ENCODE measurements around the gene CCK. TPM values are rescaled to one million over a fixed set of nuclear protein-coding genes. Genes with fewer than 3 reads are reported as not detected.

Gene CCK
- total RNA-seq, 1 experiment from 2014 or later, result not detected

- POLR2A ChIA-PET, result no interaction called here
- H3K9me3 Mint-ChIP-seq (ENCODE audit: unreplicated experiment), result peaks cover 12% of the 10 kb centered on the region
- no peak overlapping the region for H3K27ac Mint-ChIP-seq (ENCODE audit: low read depth, unreplicated experiment)
- no peak for TF ChIP-seq CTCF (IDR thresholded peaks at IDR 0.05; ENCODE audit: unreplicated experiment)
- H3K4me1 Mint-ChIP-seq (ENCODE audit: insufficient read depth, unreplicated experiment), result no peaks in the 10 kb centered on the region
- H3K4me3 Mint-ChIP-seq (ENCODE audit: unreplicated experiment), result no peak overlapping the region
- H3K36me3 Mint-ChIP-seq (ENCODE audit: insufficient read depth, unreplicated experiment), result no peaks in the 10 kb centered on the region
- CTCF ChIA-PET, result no interaction called here
- BruUV-seq (replicated peaks), result no TSS peak
- DNase-seq (ENCODE audit: unreplicated experiment), result no peak
- intact Hi-C loops (cut with micrococcal nuclease), result no loop called here
- peaks cover 6% of the 10 kb centered on the region for H3K27me3 Mint-ChIP-seq (ENCODE audit: insufficient read depth, unreplicated experiment)
Observed at GRCh38 chr3:42275217-42275616, 9.2 kb upstream of the CCK start.

- Mint-ChIP-seq H3K27ac (ENCODE audit: low read depth, unreplicated experiment) (no peak overlapping the region), H3K9me3 (ENCODE audit: unreplicated experiment) (peaks cover 4% of the 10 kb centered on the region), H3K27me3 (ENCODE audit: insufficient read depth, unreplicated experiment) (peaks cover 15% of the 10 kb centered on the region), H3K4me3 (ENCODE audit: unreplicated experiment) (no peak overlapping the region), H3K4me1 (ENCODE audit: insufficient read depth, unreplicated experiment) (no peaks in the 10 kb centered on the region), H3K36me3 (ENCODE audit: insufficient read depth, unreplicated experiment) (no peaks in the 10 kb centered on the region)
- intact Hi-C loops (cut with micrococcal nuclease), result no loop called here
- DNase-seq (ENCODE audit: unreplicated experiment), result no peak
- POLR2A ChIA-PET, result no interaction called here
- CTCF ChIA-PET, result no interaction called here
- BruUV-seq (replicated peaks), result no TSS peak
- no peak for TF ChIP-seq CTCF (IDR thresholded peaks at IDR 0.05; ENCODE audit: unreplicated experiment)
Observed at GRCh38 chr3:42274266-42274665, 8.3 kb upstream of the CCK start.

GRCh38 chr3:42273361-42273760, 7.4 kb upstream of the CCK start:
- intact Hi-C loops (cut with micrococcal nuclease), result no loop called here
- peaks cover 24% of the 10 kb centered on the region for H3K27me3 Mint-ChIP-seq (ENCODE audit: insufficient read depth, unreplicated experiment)
- no peak overlapping the region for H3K4me3 Mint-ChIP-seq (ENCODE audit: unreplicated experiment)
- no peak for DNase-seq (ENCODE audit: unreplicated experiment)
- no TSS peak for BruUV-seq (replicated peaks)
- no peak overlapping the region for H3K27ac Mint-ChIP-seq (ENCODE audit: low read depth, unreplicated experiment)
- ChIA-PET CTCF (interaction anchor here (0.6 to 1.1 kb wide), 2 partner anchors 45 to 117 kb away, joined by 3 read pairs; no protein-coding TSS in a partner anchor), POLR2A (interaction anchor here (0.7 kb wide), 1 partner anchor 170 kb away, joined by 3 read pairs; no protein-coding TSS in a partner anchor)
- no peaks in the 10 kb centered on the region for H3K36me3 Mint-ChIP-seq (ENCODE audit: insufficient read depth, unreplicated experiment)
- no peaks in the 10 kb centered on the region for H3K9me3 Mint-ChIP-seq (ENCODE audit: unreplicated experiment)
- no peak for TF ChIP-seq CTCF (IDR thresholded peaks at IDR 0.05; ENCODE audit: unreplicated experiment)
- no peaks in the 10 kb centered on the region for H3K4me1 Mint-ChIP-seq (ENCODE audit: insufficient read depth, unreplicated experiment)

- TF ChIP-seq CTCF (IDR thresholded peaks at IDR 0.05; ENCODE audit: unreplicated experiment), result no peak
- BruUV-seq (replicated peaks), result no TSS peak
- ChIA-PET POLR2A (interaction anchor here (0.9 kb wide), 1 partner anchor 36 kb away, joined by 3 read pairs; no protein-coding TSS in a partner anchor), CTCF (no interaction called here)
- Mint-ChIP-seq H3K4me1 (ENCODE audit: insufficient read depth, unreplicated experiment) (no peaks in the 10 kb centered on the region), H3K9me3 (ENCODE audit: unreplicated experiment) (no peaks in the 10 kb centered on the region), H3K27me3 (ENCODE audit: insufficient read depth, unreplicated experiment) (peaks cover 25% of the 10 kb centered on the region), H3K36me3 (ENCODE audit: insufficient read depth, unreplicated experiment) (no peaks in the 10 kb centered on the region), H3K27ac (ENCODE audit: low read depth, unreplicated experiment) (no peak overlapping the region), H3K4me3 (ENCODE audit: unreplicated experiment) (no peak overlapping the region)
- no peak for DNase-seq (ENCODE audit: unreplicated experiment)
- intact Hi-C loops (cut with micrococcal nuclease), result no loop called here
Observed at GRCh38 chr3:42271786-42272185, 5.8 kb upstream of the CCK start.

All from MCF 10A (cell line).